ENCODE measurements around the gene PABPN1L. TPM values are rescaled to one million over a fixed set of nuclear protein-coding genes. Genes with fewer than 3 reads are reported as not detected.

The PABPN1L gene
- total RNA-seq, 6 experiments from 2014 or later = 0.37 TPM; not detected in 5

GRCh38 chr16:88903267-88903666 lies 36.8 kb upstream of the PABPN1L start:
- Histone ChIP-seq H3K4me1 (no peaks in the 10 kb centered on the region), H3K9me3 (no peaks in the 10 kb centered on the region), H3K27me3 (no peaks in the 10 kb centered on the region), H3K27ac (no peak overlapping the region), H3K36me3 (no peaks in the 10 kb centered on the region), H3K4me3 (no peak overlapping the region)
- 49% methylated on average over 6 of the region's 14 CpGs for WGBS (ENCODE audit: insufficient coverage, low coverage, low lambda C conversion rate, missing lambda C conversion rate)
- intact Hi-C loops (cut with DNase I) = no loop called here
- DNase-seq (no peak), ATAC-seq (no peak)
- TF ChIP-seq, protein P1, sequence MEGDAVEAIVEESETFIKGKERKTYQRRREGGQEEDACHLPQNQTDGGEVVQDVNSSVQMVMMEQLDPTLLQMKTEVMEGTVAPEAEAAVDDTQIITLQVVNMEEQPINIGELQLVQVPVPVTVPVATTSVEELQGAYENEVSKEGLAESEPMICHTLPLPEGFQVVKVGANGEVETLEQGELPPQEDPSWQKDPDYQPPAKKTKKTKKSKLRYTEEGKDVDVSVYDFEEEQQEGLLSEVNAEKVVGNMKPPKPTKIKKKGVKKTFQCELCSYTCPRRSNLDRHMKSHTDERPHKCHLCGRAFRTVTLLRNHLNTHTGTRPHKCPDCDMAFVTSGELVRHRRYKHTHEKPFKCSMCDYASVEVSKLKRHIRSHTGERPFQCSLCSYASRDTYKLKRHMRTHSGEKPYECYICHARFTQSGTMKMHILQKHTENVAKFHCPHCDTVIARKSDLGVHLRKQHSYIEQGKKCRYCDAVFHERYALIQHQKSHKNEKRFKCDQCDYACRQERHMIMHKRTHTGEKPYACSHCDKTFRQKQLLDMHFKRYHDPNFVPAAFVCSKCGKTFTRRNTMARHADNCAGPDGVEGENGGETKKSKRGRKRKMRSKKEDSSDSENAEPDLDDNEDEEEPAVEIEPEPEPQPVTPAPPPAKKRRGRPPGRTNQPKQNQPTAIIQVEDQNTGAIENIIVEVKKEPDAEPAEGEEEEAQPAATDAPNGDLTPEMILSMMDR (IDR thresholded peaks at IDR 0.05) = no peak
- TF ChIP-seq POLR2A (IDR thresholded peaks at IDR 0.05) = no peak

DNA sequence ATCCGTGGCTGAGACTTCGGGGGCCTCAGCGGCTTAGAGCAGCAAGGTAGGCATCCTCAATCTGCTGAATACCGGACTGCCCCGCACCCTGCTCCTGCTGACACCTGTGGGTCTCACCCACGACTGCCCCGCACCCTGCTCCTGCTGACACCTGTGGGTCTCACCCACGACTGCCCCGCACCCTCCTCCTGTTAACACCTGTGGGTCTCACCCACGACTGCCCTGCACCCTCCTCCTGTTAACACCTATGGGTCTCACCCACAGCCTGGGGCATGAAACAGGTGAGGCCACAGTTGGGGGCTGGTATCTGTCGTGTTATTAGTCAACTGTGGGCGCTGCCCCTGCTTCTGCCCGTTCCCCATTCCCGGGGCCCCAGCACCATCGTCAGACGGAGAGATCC lies 36.3 kb upstream of the PABPN1L start:
- no peak for ATAC-seq
- no peak for DNase-seq

GRCh38 chr16:88901718-88902337 lies 35.4 kb upstream of the PABPN1L start:
- WGBS (ENCODE audit: insufficient coverage, low coverage, low lambda C conversion rate, missing lambda C conversion rate) = 69% methylated on average over 5 of the region's 26 CpGs
- intact Hi-C loops (cut with DNase I) = no loop called here
- ATAC-seq = no peak
- Histone ChIP-seq H3K9me3 (no peaks in the 10 kb centered on the region), H3K27ac (no peak overlapping the region), H3K4me1 (no peaks in the 10 kb centered on the region), H3K27me3 (no peaks in the 10 kb centered on the region), H3K4me3 (no peak overlapping the region), H3K36me3 (no peaks in the 10 kb centered on the region)
- DNase-seq = no peak
- no peak for TF ChIP-seq POLR2A (IDR thresholded peaks at IDR 0.05)
- TF ChIP-seq, protein P1 (IDR thresholded peaks at IDR 0.05) = no peak

More for the DNA sequence above, 36.3 kb upstream of the PABPN1L start:
- Histone ChIP-seq H3K9me3 (no peaks in the 10 kb centered on the region), H3K4me1 (no peaks in the 10 kb centered on the region), H3K27ac (no peak overlapping the region), H3K36me3 (no peaks in the 10 kb centered on the region), H3K27me3 (no peaks in the 10 kb centered on the region), H3K4me3 (no peak overlapping the region)
- 77% methylated on average over 4 of the region's 16 CpGs for WGBS (ENCODE audit: insufficient coverage, low coverage, low lambda C conversion rate, missing lambda C conversion rate)
- intact Hi-C loops (cut with DNase I) = no loop called here
- TF ChIP-seq, protein P1 (IDR thresholded peaks at IDR 0.05) = no peak
- no peak for TF ChIP-seq POLR2A (IDR thresholded peaks at IDR 0.05)

DNA sequence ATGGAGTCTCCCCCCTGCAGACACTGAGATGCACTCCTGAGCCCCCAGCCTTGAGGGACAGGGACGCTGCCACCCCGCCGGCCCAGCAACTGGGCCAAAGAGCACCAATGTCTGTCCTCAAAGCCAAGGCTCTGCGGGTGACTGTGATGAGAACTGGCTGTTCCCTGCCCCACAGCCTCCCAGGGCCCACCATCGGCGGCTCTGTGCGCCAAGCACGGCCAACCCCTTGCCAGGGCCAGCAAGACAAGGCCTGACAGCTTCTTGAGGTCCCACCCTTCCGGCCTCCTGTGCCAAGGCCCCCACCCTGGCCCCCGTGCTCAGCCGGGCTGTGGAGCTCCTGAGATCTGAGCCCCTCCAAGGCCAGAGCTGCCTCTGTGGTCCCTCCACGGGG lies 34.2 kb upstream of the PABPN1L start:
- intact Hi-C loops (cut with DNase I) = no loop called here
- no peak overlapping the region for H3K4me3 ChIP-seq
- H3K4me1 ChIP-seq = no peaks in the 10 kb centered on the region
- H3K27ac ChIP-seq = no peak overlapping the region
- DNase-seq = no peak
- H3K9me3 ChIP-seq = no peaks in the 10 kb centered on the region
- ATAC-seq = no peak
- WGBS (ENCODE audit: insufficient coverage, low coverage, low lambda C conversion rate, missing lambda C conversion rate) = no CpG with 5 or more reads among the region's 12 CpGs
- TF ChIP-seq POLR2A (IDR thresholded peaks at IDR 0.05) = no peak
- TF ChIP-seq, protein P1 (IDR thresholded peaks at IDR 0.05) = no peak
- H3K36me3 ChIP-seq = no peaks in the 10 kb centered on the region
- H3K27me3 ChIP-seq = no peaks in the 10 kb centered on the region

All from right lobe of liver (tissue), 6 donors.